ENCODE results near the gene GNRH2.
A peak's percentile ranks its signal among the peaks of the same experiment; 100 is the strongest.

Gene GNRH2

DNA sequence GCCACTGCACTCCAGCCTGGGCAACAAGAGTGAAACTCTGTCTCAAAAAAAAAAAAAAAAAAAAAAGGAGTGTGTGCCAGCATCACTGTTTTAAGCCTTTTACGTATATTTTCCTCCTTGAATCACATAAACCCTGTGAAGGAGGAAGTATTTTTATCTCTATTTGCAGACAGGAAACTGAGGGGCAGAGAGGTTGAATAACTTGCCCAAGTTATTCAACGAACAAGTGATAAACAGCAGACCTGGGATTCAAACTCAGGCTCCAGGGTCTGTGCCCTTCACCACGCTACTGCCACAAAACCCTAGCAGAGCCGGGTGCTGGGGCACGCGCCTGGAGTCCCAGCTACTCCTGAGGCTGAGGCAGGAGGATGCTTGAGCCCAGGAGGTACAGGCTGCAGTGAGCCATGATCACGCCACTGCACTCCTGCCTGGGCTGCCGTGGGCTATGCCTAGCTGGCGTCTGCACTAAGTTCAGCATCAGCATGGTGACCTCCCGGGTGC, 50.5 kb downstream of the GNRH2 start:
- no peak for DNase-seq
- Mint-ChIP-seq H3K4me3 (peak overlapping the region; percentile 52), H3K27me3 (peaks cover 15% of the 10 kb centered on the region)

DNA sequence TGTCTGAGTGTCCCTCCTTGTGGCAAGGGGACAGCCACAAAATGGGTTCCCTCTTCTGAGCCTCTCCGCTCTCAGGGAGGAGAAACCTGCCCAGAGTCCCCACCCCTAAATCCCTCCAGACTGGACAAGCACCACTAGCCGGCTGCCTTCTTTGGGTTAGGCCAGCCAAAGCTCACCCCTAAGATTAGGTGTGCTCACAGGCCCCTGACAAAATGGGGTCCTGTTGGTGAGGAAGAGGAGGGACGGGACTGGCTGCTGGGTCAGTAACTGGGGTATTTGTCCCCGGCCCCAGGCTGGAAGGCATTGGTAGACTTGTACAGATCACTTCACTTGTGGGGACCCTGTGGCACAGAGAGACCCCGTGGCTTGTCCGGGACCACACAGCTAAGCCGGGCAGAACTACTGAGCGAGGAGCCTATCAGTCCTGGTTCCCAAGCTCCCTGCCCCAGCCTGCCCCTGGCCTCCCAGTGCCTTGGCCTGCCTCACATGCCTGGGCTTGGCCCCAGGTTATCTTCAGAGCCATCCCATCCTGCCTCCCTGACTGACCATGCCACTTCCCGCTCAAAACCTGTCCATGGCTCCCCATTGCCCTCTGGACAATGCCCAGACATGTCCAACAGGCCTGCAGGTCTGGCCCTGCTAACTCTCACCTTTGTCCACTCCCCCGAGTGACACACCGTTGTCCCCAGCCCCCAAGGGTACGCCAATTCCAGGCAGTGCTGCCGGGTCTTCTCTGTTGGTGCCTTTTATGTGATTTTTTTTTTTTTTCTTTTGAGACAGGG, 51.6 kb downstream of the GNRH2 start:
- peaks cover 12% of the 10 kb centered on the region for H3K27me3 Mint-ChIP-seq
- no peak overlapping the region for H3K27ac Mint-ChIP-seq
- H3K4me1 Mint-ChIP-seq = peaks cover 28% of the 10 kb centered on the region
- no peak overlapping the region for H3K4me3 Mint-ChIP-seq
- DNase-seq = no peak
- no peaks in the 10 kb centered on the region for H3K36me3 Mint-ChIP-seq (ENCODE audit: low read depth)
- no peaks in the 10 kb centered on the region for H3K9me3 Mint-ChIP-seq
- no peak for ATAC-seq

More for the DNA sequence above, 50.5 kb downstream of the GNRH2 start:
- no peak for ATAC-seq
- peak overlapping the region; percentile 75 for H3K27ac Mint-ChIP-seq
- H3K36me3 Mint-ChIP-seq (ENCODE audit: low read depth) = no peaks in the 10 kb centered on the region
- peaks cover 28% of the 10 kb centered on the region for H3K4me1 Mint-ChIP-seq
- H3K9me3 Mint-ChIP-seq = no peaks in the 10 kb centered on the region
